ENCODE results near the gene GPR132. TPM values are rescaled to one million over a fixed set of nuclear protein-coding genes. Genes with fewer than 3 reads are reported as not detected.
"Not testable (repeated sequence)": the region's sequence is repeated elsewhere in the genome, so short reads cannot be mapped to it uniquely, and the experiment has no call there.

The GPR132 gene
- total and polyA plus RNA-seq, 10 of the 15 experiments (the other 5 are each of a cell fraction or from before 2014, with no cell fraction given) = 1.9 to 49.3 (median 20.4) TPM

GRCh38 chr14:105065280-105066228 lies at the start of gene GPR132 (continued):
- peak; percentile 80 for TF ChIP-seq BCL3 (IDR thresholded peaks at IDR 0.05; ENCODE audit: borderline replicate concordance, insufficient read depth, low read depth, low read length, poor library complexity, severe bottlenecking)
- no peak; the same call in 1 of the 2 replicates for TF ChIP-seq HCFC1 (IDR thresholded peaks at IDR 0.05; ENCODE audit: low read length)
- TF ChIP-seq ZNF622 (IDR thresholded peaks at IDR 0.05) = no peak

GRCh38 chr14:105109243-105109642 lies 44.0 kb upstream of the GPR132 start:
- H4K20me1 ChIP-seq (ENCODE audit: control insufficient read depth, insufficient read depth); RAD21 ChIA-PET (ENCODE audit: unreplicated experiment): not testable (repeated sequence)

More at GRCh38 chr14:105109243-105109642, 44.0 kb upstream of the GPR132 start:
- H2AFZ ChIP-seq (ENCODE audit: control insufficient read depth, low read depth, low read length); DNase-seq (ENCODE audit: low read depth, low spot score); H3K9ac ChIP-seq (ENCODE audit: control insufficient read depth, insufficient read depth, low read length); H3K27me3 ChIP-seq (replicated peaks in 1 of 2; ENCODE audit: control insufficient read depth in 2 of 2, insufficient read depth in 2 of 2, low read length in 1 of 2); H3K4me3 ChIP-seq; POLR2A ChIA-PET; intact Hi-C loops (cut with micrococcal nuclease; ENCODE audit: unreplicated experiment); H3K36me3 ChIP-seq (ENCODE audit: control insufficient read depth in 2 of 2, insufficient read depth in 2 of 2, low read length in 1 of 2); H3K9me3 ChIP-seq (replicated peaks; ENCODE audit: control insufficient read depth, insufficient read depth, low read length); in situ Hi-C loops (cut with MboI); H3K79me2 ChIP-seq (ENCODE audit: control insufficient read depth, insufficient read depth, low read length); H3K27ac ChIP-seq (ENCODE audit: control insufficient read depth, insufficient read depth); ATAC-seq; FAIRE-seq; H3K4me1 ChIP-seq (ENCODE audit: control insufficient read depth, insufficient read depth, low read length); SMC1A ChIA-PET (ENCODE audit: uncharacterized antibody, unreplicated experiment); CTCF ChIA-PET; BruUV-seq (replicated peaks); H3K4me2 ChIP-seq (ENCODE audit: control insufficient read depth, insufficient read depth): not testable (repeated sequence)
- WGBS (ENCODE audit: insufficient coverage, insufficient replicate concordance, low lambda C conversion rate, missing lambda C conversion rate) = 71% methylated on average over 8 of the region's 8 CpGs
